Measurements from ENCODE around the gene LIN37.

- TF ChIP-seq CTCF (IDR thresholded peaks at IDR 0.05; ENCODE audit: poor library complexity) (no peak), EZH2phosphoT487 (IDR thresholded peaks at IDR 0.05; ENCODE audit: low read depth, severe bottlenecking, unreplicated experiment) (no peak), EZH2 (IDR thresholded peaks at IDR 0.05; ENCODE audit: borderline replicate concordance) (no peak)
Measured at GRCh38 chr19:35780058-35780457, 31.7 kb downstream of the LIN37 start.

Data from hepatocyte (in vitro differentiated cells).